Nephron (organoid): ENCODE results near the gene MOB3B.

Experiments used
- H3K27ac Mint-ChIP-seq, 3 experiments: 2 replicates each; pipeline ENCODE4 v1.8.0; 2020; ENCODE audit warnings: mixed read lengths in 3 of 3, mild to moderate bottlenecking in 2 of 3, moderate library complexity in 1 of 3
- H3K27me3 Mint-ChIP-seq: 2 replicates; pipeline ENCODE4 v1.8.0; 2021; ENCODE audit warnings: low read depth, mild to moderate bottlenecking, moderate library complexity, mixed read lengths
- H3K36me3 Mint-ChIP-seq: 2 replicates; pipeline ENCODE4 v1.8.0; 2020; ENCODE audit warnings: low read depth, mixed read lengths
- H3K4me1 Mint-ChIP-seq: 2 replicates; pipeline ENCODE4 v1.8.0; 2020; ENCODE audit warnings: mixed read lengths
- H3K4me3 Mint-ChIP-seq, 3 experiments: 2 replicates each; pipeline ENCODE4 v1.8.0; 2020; ENCODE audit warnings: mild to moderate bottlenecking in 3 of 3, mixed read lengths in 3 of 3, moderate library complexity in 2 of 3
- H3K9me3 Mint-ChIP-seq: 2 replicates; pipeline ENCODE4 v1.8.0; 2020; ENCODE audit warnings: mixed read lengths
- TF ChIP-seq, protein P1 (sequence below), 3 experiments: fragments of 200-600 bp; sonication (generic); IDR thresholded peaks; one replicate each; pipeline ENCODE4 v1.5.0; 2021; ENCODE audit warnings: antibody characterized with exemption in 3 of 3; ENCODE audit not compliant: unreplicated experiment in 3 of 3

MOB3B gene

DNA sequence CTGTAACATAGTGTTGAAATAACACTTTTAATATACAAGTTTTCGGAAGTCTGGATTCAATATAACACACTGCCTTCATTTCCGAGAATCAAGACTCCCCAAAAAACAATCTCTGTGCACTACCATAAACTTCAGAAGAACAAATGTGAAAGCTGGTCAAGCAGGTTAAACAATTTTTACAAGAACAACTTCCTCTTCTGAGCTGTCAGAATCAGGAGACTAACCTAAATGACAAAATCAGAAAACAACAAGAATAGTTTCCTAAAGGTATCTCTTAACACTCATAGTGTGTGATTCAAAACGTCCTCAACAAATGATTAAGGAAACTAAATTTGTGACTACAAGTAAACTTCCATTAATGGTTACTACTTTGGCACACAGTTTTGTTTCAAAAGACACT, 32.1 kb upstream of the MOB3B start:
- Mint-ChIP-seq H3K27ac (no peak overlapping the region), H3K27me3 (no peaks in the 10 kb centered on the region), H3K9me3 (no peaks in the 10 kb centered on the region), H3K36me3 (peaks cover 23% of the 10 kb centered on the region), H3K4me3 (no peak overlapping the region), H3K4me1 (no peaks in the 10 kb centered on the region)
- TF ChIP-seq, protein P1, sequence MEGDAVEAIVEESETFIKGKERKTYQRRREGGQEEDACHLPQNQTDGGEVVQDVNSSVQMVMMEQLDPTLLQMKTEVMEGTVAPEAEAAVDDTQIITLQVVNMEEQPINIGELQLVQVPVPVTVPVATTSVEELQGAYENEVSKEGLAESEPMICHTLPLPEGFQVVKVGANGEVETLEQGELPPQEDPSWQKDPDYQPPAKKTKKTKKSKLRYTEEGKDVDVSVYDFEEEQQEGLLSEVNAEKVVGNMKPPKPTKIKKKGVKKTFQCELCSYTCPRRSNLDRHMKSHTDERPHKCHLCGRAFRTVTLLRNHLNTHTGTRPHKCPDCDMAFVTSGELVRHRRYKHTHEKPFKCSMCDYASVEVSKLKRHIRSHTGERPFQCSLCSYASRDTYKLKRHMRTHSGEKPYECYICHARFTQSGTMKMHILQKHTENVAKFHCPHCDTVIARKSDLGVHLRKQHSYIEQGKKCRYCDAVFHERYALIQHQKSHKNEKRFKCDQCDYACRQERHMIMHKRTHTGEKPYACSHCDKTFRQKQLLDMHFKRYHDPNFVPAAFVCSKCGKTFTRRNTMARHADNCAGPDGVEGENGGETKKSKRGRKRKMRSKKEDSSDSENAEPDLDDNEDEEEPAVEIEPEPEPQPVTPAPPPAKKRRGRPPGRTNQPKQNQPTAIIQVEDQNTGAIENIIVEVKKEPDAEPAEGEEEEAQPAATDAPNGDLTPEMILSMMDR (IDR thresholded peaks at IDR 0.05; ENCODE audit: unreplicated experiment in 3 of 3): no peak

DNA sequence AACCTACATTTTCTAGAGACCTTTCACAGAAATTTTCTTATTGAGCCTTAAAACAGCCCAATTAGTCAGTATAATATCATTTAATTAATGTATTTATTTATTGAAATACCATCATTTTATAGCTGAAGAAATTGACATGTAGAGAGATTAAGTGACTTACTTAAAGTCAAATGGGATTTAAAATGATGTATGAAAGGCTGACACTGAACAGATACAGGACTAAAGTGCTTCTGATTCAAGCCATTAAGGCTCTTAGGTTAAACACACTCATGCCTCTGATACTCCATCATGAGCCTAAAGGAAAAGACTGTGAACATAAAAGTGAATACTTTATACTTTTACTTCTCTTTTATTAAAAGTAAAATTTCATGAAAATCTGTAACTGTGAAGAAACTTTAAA, 30.8 kb upstream of the MOB3B start:
- no peaks in the 10 kb centered on the region for H3K9me3 Mint-ChIP-seq
- no peaks in the 10 kb centered on the region for H3K27me3 Mint-ChIP-seq
- H3K4me3 Mint-ChIP-seq: no peak overlapping the region
- H3K4me1 Mint-ChIP-seq: no peaks in the 10 kb centered on the region
- TF ChIP-seq, protein P1 (IDR thresholded peaks at IDR 0.05; ENCODE audit: unreplicated experiment in 3 of 3): no peak
- no peak overlapping the region for H3K27ac Mint-ChIP-seq
- H3K36me3 Mint-ChIP-seq: peaks cover 22% of the 10 kb centered on the region

DNA sequence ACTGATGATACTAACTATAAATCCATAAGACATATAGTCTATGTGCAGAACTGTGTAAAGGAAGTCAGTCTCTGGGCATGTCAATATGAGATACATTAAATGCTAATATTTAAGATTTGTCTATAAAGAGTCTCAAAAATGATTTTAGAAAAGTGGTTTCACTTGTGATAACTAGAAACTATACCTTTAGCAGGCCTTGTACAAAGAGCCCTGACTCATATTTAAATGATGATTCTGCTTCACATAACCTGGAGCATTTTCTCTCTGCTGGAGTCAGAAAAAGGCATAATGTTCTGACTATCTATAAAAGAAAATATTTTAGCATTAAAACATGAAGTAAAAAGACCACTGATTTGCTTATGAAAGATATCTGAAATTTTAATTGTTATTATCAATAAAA, 28.7 kb upstream of the MOB3B start:
- TF ChIP-seq, protein P1 (IDR thresholded peaks at IDR 0.05; ENCODE audit: unreplicated experiment in 3 of 3): no peak
- H3K27me3 Mint-ChIP-seq: no peaks in the 10 kb centered on the region
- H3K4me1 Mint-ChIP-seq: no peaks in the 10 kb centered on the region
- no peak overlapping the region for H3K4me3 Mint-ChIP-seq
- no peaks in the 10 kb centered on the region for H3K9me3 Mint-ChIP-seq
- no peak overlapping the region for H3K27ac Mint-ChIP-seq
- peaks cover 28% of the 10 kb centered on the region for H3K36me3 Mint-ChIP-seq

DNA sequence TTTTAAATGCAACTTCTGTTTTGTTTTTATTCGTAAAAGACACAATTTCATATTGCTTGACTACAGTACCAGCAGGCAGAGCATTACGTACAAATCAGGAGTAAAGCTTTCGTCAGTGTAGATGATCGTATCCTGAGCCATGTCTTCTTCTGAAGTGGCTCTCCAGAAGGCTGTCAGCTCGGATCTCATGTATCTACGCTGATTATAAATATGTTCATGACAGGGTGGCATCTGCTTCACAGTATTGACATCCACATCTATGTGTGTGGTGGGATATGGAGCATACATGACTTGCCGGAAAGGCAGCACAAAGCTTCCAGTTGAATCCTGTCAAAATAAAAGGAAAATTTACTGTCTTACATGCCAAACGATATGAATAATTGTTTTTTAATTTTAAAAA, 26.9 kb upstream of the MOB3B start:
- Mint-ChIP-seq H3K9me3 (no peaks in the 10 kb centered on the region), H3K4me1 (no peaks in the 10 kb centered on the region), H3K27me3 (no peaks in the 10 kb centered on the region), H3K27ac (no peak overlapping the region), H3K4me3 (no peak overlapping the region), H3K36me3 (peaks cover 38% of the 10 kb centered on the region)
- TF ChIP-seq, protein P1 (IDR thresholded peaks at IDR 0.05; ENCODE audit: unreplicated experiment in 3 of 3): no peak

DNA sequence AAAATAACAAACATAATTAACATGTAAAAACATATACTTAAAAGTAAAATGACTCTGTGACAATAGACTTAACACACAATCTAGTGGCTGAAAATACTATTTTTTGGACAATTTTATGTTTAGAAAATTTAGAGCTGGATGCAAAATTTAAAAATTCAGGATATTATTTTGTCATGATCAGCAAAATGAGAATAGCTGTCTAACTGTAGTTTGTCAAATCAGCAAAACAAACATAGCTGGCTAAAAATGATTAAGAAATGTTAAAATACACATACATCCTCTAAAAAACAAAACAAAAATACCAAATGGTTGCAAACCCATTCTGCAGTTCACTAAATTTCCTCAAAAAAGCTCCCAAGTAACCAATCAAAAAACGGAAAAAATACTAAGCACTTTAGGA, 25.1 kb upstream of the MOB3B start:
- H3K4me3 Mint-ChIP-seq: no peak overlapping the region
- TF ChIP-seq, protein P1 (IDR thresholded peaks at IDR 0.05; ENCODE audit: unreplicated experiment in 3 of 3): no peak
- no peak overlapping the region for H3K27ac Mint-ChIP-seq
- no peaks in the 10 kb centered on the region for H3K27me3 Mint-ChIP-seq
- H3K9me3 Mint-ChIP-seq: no peaks in the 10 kb centered on the region
- no peaks in the 10 kb centered on the region for H3K4me1 Mint-ChIP-seq
- peaks cover 40% of the 10 kb centered on the region for H3K36me3 Mint-ChIP-seq

DNA sequence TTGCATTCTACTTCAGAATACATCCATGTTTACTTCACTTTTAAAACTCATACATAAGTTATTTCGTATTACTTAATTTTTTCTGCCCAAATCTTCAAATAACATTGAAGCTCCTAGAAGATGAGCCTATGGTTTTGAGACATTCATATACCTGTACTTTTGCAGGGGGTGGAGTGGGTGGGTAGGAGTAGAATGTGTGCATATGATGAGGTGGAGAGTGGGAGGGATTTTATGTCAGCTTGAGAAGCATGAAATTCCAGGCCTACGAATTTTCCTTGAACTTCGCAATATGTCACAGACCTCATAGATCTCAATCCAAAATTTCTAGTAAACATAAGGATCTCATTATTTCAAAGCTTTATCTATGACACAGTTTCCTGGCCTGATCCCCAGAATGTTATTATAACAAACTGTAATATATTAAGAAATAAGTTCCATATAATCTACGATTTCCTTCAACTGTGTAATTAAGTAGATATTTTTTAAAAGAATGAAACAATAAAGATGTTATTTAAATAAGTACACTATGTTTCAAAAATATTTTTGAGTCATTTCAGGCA, 19.7 kb upstream of the MOB3B start:
- TF ChIP-seq, protein P1 (IDR thresholded peaks at IDR 0.05; ENCODE audit: unreplicated experiment in 3 of 3): no peak
- Mint-ChIP-seq H3K9me3 (no peaks in the 10 kb centered on the region), H3K4me1 (peaks cover 11% of the 10 kb centered on the region), H3K27ac (peak overlapping the region; percentile 83 to 93 (median 90)), H3K27me3 (no peaks in the 10 kb centered on the region), H3K4me3 (no peak overlapping the region), H3K36me3 (peaks cover 40% of the 10 kb centered on the region)
